NCI-H128 (cell line): ENCODE measurements around the gene PAK6.
A peak's percentile ranks its signal among the peaks of the same experiment; 100 is the strongest.

Experiments
- DNase-seq: peaks from one replicate; lab custom pipeline; 2025; ENCODE audit not compliant: unreplicated experiment; lab: John Stamatoyannopoulos, UW

The PAK6 gene

GRCh38 chr15:40275523-40275922, 36.7 kb downstream of the PAK6 start:
- DNase-seq: no peak

DNA sequence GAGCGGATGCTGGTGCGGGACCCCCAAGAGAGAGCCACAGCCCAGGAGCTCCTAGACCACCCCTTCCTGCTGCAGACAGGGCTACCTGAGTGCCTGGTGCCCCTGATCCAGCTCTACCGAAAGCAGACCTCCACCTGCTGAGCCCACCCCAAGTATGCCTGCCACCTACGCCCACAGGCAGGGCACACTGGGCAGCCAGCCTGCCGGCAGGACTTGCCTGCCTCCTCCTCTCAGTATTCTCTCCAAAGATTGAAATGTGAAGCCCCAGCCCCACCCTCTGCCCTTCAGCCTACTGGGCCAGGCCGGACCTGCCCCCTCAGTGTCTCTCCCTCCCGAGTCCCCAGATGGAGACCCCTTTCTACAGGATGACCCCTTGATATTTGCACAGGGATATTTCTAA, 37.1 kb downstream of the PAK6 start:
- DNase-seq: no peak

DNA sequence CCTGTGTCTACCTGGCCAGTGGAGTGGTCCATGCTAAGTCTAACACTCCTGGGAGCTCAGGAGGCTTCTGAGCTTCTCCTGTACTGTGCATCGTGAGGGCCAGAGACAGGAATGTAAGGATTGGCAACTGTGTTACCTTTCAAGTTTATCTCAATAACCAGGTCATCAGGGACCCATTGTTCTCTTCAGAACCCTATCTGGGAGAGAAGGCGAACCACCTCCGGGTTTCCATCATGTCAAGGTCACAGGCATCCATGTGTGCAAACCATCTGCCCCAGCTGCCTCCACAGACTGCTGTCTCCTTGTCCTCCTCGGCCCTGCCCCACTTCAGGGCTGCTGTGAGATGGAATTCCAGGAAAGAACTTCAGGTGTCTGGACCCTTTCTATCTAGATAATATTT, 38.1 kb downstream of the PAK6 start:
- no peak for DNase-seq

DNA sequence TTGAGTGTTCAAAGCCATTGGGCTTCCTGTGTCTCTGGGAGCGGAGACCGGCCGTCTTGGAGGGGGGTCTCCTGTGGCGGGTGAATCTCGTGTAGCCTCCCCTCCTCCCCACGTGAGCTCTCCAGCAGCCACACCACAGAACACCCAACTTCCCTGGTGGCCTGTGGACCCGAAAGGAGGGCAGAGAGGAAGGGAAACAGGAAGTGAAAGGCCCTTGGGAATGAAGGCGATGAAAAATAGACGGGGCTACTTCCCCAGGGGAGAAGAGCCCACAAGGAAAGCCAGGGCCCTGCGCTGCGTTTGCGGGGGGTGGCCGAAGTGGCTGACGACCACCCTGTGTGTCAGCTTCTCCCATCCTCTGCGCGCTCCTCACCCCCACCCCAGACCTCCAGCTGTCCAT, 38.6 kb downstream of the PAK6 start:
- DNase-seq: no peak

DNA sequence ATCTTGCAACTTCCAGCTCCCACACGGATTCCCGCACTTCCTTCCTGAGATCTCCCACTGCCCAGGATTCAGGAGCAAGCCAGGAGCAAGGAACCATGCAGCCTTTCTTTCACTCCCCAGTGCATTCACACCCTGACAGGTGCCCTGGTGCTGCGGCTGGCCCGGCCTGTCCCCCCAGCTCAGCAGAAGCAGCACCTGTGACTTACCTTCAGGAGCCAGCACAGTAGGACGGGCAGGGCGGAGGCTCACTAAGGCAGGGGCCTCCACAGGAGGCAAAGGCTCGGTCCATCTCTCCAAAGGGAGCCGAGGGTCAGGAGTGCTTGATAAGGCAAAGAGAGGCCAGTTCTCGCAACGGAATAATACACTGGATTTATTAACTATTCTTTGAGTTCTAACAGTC, 39.2 kb downstream of the PAK6 start:
- no peak for DNase-seq

DNA sequence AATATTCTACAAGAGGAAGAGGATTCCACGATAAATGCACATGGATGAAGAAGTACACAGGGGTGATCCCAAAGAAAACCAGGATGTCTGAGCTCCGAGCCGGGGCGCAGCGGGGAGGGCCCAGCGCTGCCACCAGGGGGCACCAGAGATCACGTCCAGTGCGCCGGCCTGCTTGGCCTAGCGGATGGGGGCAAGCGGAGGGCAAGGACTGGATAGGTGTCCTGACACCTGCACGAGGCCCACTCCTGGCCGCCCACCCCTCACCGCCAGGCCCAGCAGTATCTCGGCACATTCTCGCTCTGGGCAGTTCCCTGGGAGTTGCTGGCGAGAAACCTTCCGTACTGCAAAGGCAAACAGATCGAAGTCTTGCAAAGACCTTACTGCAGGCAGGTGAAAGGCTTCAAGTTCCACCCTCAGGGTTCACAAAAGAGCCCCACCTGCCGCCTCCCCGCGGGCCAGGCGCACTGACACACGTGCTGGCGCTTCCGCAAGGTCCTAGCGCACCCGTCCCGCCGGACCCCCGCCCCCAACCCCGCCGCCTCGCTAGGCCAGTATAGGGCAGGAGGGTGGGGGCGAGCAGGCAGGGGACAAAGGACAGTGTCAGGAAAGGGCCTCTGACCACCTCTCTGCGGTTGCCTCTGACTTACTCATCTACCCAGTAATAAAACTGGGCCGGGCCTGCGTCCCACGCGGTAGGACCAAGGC, 40.7 kb downstream of the PAK6 start:
- DNase-seq: peak; percentile 33

DNA sequence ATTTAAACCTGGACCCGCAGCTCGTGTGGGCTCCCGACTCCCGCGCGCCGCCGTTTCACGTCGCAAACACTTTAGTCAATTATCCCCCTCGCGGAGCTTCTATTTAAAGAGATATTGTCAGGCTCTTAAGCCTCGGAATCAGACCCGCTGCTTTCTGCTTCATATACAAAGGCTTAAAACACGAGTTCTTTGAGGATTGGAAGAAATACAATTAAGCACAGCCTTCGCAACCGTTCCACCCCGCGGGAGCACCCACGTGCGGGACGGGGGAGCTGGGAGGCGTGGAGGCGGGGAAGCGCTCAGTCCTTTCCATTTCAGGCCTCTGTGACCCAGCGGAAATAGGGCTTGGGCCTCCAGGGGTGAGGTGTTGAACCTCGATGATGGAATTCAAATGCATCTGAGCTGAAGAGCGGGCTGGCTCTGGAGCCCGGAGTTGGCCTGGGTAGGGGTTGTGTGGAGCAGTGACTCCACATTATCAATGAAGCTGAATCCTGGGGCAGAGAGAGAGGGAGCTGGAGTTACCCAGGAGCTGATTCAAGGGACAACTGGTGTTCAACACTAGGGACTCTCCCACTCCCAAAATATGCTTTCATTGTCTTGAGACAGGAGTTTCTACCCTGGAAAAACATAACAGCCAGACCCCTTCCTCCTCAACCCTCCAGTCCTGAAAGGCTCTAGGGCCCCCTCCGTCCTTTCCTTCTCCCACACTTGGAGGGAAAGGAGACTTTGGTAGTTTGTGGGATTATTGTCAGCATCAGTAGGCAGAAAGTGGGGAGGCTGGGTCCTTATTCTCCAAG, 41.6 kb downstream of the PAK6 start:
- DNase-seq: no peak

GRCh38 chr15:40281057-40281800, 42.4 kb downstream of the PAK6 start:
- DNase-seq: no peak

- DNase-seq: no peak
These were observed 42.9 kb downstream of the PAK6 start for GRCh38 chr15:40281801-40282146.

- DNase-seq: no peak
These were observed 43.4 kb downstream of the PAK6 start for GRCh38 chr15:40282147-40282868.

DNA sequence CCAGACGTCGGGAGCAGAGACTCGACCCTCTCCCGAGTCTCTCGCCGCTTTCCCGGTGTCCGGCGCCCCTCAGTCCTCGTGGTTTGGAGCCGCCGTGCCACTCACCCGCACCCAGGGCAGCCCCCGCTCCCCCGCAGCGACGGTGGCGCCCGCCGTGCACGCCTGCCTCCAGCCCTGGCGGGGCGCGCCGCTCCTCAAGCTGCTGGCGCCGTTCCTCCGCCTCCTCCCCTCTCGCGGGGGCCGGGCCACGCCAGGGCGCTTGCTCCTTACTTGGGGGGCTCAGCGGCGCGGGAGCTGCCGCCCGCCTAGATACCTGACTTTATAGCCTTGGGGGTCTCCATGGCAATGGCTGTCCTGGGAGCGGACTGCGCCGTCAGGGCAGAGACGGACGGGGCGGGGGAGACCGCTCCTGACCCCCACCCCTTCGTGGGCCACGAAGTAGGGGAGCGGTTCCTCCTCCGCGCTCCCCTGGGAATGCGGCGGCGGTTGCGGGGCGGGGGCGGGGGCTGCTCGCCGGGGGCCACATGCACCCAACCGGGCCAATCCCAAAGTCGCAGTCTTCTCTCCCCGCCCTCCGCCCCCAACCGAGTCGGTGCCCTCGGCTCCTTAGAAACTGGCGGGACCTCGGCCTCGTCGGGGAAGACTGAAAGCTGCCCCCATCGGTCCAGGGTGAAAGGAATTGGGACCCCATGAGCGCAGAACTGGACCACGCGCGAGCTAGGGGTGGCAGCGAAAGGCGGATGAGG, 44.2 kb downstream of the PAK6 start, which contains the start of gene ANKRD63:
ANKRD63 (minus strand) TSS at position 196 of the 746 bp plus-strand sequence. CDS start 478 bp downstream, outside the sequence.
- DNase-seq: no peak

- DNase-seq: no peak
These were observed 44.9 kb downstream of the PAK6 start for GRCh38 chr15:40283615-40284300.

- DNase-seq: no peak
These were observed 46.3 kb downstream of the PAK6 start for GRCh38 chr15:40285151-40285550.

GRCh38 chr15:40285554-40286011, 46.7 kb downstream of the PAK6 start:
- no peak for DNase-seq

DNA sequence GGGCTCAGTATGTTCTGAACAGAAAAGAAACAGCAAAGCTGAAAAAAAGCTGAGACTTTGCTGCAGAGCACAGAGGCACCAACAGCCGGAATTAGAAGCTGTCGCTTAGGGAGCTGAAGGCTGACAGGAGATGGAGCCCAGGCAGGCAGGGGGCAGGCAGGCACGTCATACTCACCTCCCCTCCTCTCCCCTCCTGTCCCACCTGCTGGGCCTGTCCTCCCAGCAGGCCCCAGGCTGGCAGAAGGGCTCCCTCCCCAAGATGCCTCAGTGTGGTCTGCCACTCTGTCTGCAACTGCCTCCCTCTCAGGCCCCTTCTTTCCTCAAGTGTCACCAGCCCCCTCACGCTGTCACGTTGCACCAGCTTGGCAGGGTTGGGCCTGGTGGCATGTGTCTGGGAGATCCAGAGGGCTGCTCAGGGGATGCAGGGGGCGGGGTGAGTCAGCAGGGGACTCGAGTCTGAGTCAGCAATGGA, 47.2 kb downstream of the PAK6 start:
- no peak for DNase-seq

GRCh38 chr15:40286794-40287193, 47.9 kb downstream of the PAK6 start:
- DNase-seq: no peak

DNA sequence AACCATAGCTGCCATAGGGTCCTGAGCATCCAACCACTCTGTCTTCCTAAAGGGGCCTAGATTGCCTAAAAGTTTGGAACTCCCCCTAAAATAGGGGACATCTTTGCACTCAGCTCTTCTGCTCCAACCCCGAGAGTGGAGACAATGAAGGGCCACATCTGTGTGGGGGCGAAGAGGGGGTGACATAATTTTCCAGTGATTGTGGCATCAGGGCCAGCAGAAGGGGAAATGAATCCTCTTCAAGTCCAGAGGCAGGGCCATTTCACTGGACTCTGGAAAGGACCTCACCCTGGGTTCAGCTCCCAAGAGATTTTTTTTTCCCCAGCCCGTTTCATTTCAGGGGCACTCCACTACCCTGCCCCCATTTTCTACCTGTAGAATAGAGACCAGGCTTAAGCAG, 48.6 kb downstream of the PAK6 start:
- DNase-seq: no peak

DNA sequence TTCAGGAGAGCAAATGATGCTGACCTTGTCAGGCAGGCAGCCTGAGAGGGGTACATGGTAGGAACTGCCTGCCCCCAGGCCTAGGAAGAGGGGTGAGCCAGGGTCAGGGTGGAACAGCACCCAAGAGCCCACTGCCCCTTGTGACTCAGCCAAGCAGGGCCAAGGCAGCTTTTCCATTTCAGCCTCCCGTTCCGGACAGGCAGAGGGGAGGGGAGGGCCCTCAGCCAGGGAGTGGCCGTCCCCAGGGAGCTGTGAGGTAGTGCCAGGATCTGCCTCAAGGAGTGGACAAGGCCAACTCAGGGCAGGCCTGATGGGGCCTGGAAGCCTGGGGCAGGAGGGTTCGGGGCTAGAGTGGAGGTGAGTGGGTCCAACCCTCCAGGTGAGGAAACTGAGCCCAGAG, 49.1 kb downstream of the PAK6 start:
- no peak for DNase-seq

- no peak for DNase-seq
These were observed 50.4 kb downstream of the PAK6 start for GRCh38 chr15:40289140-40289775.
